ENCODE data around the gene ALPG.

DNA sequence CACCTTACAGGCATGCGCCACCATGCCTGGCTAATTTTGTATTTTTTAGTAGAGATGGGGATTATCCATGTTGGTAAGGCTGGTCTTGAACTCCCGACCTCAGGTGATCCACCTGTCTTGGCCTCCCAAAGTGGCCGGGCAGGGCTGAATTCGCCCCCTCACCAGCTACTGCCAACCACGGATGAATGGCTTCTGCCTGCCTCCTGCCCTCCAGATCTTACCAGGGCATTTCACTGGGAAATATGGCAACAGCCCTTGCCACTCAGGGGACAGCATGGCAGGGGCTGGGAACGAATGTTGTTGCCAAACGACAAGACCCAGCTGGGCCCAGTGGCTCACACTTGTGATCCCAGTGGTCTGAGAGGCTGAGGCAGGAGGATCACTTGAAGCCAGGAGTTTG lies 29.9 kb upstream of the ALPG start:
- no peak for TF ChIP-seq SIN3A (IDR thresholded peaks at IDR 0.05; ENCODE audit: borderline replicate concordance, insufficient read depth, low read length)
- no peak for TF ChIP-seq POLR2AphosphoS5 (IDR thresholded peaks at IDR 0.05; ENCODE audit: low read depth, low read length)
- TF ChIP-seq TAF1 (IDR thresholded peaks at IDR 0.05; ENCODE audit: borderline replicate concordance, insufficient read depth, low read length) = no peak
